Measurements from ENCODE around the gene DYRK2. TPM values are rescaled to one million over a fixed set of nuclear protein-coding genes. Genes with fewer than 3 reads are reported as not detected.

The DYRK2 gene
- total RNA-seq, 1 donor = 20.7 TPM

DNA sequence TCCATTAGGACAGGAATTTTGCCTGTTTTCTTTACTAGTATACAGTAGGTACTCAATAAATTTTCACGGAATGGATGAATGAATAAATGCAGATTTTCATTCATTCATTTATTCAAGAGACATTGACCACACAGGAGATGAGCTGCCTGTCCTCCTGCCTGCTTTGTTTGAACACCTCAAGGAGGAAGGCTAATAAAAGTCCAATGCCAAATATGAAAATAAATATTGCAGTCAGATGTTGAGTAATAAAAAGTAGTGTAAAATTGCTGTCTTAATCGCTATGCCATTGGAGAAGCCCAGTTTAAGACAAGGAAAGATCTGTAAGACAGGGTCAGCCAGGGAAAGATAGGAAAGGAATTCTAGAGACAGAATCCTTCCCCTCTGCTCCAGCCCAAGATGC lies 47.4 kb downstream of the DYRK2 start:
- no peak overlapping the region for H3K4me3 ChIP-seq (ENCODE audit: low read depth, low read length)
- TF ChIP-seq, protein P1, sequence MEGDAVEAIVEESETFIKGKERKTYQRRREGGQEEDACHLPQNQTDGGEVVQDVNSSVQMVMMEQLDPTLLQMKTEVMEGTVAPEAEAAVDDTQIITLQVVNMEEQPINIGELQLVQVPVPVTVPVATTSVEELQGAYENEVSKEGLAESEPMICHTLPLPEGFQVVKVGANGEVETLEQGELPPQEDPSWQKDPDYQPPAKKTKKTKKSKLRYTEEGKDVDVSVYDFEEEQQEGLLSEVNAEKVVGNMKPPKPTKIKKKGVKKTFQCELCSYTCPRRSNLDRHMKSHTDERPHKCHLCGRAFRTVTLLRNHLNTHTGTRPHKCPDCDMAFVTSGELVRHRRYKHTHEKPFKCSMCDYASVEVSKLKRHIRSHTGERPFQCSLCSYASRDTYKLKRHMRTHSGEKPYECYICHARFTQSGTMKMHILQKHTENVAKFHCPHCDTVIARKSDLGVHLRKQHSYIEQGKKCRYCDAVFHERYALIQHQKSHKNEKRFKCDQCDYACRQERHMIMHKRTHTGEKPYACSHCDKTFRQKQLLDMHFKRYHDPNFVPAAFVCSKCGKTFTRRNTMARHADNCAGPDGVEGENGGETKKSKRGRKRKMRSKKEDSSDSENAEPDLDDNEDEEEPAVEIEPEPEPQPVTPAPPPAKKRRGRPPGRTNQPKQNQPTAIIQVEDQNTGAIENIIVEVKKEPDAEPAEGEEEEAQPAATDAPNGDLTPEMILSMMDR (IDR thresholded peaks at IDR 0.05; ENCODE audit: insufficient read depth, low read depth, low read length) = no peak
- no peak for DNase-seq (ENCODE audit: low read depth)

DNA sequence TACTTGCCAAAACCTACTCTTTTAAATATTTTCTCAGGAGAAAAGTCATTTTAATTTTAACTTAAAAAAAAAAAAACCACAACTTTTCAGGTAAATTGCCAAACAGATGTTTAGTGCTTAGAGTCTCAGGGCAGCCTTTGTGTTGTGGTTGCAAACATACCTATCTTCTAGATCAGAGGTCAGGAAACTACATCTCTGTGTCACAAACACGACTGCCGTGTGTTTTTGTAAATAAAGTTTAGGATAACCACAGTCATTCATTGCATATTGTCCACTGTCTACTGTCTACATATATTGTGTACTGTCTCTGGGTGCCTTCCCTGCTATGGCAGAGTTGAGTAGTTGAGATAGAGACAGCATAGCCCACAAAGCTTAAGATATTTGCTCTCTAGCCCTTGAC lies 48.9 kb downstream of the DYRK2 start:
- TF ChIP-seq, protein P1 (IDR thresholded peaks at IDR 0.05; ENCODE audit: insufficient read depth, low read depth, low read length) = no peak
- DNase-seq (ENCODE audit: low read depth) = no peak
- H3K4me3 ChIP-seq (ENCODE audit: low read depth, low read length) = no peak overlapping the region

DNA sequence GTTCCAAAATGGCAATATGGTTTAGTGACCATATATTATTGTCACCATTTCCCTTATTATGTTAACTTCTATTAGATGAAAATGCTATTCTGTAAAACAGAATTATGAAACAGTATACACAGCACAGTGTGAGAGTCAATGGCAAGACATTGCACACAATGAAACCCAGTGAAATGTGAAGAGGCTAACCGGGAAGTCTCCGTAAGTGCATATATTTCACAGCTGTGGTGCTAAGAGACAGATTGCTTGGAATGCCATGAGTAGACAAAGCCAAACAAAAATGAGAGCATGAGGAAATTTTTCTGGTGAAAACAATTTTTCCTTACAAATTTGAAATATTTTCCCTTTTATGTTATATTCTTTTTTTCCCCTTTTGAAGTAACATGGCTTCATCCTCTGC lies 49.4 kb downstream of the DYRK2 start:
- TF ChIP-seq, protein P1 (IDR thresholded peaks at IDR 0.05; ENCODE audit: insufficient read depth, low read depth, low read length) = no peak
- no peak for DNase-seq (ENCODE audit: low read depth)
- no peak overlapping the region for H3K4me3 ChIP-seq (ENCODE audit: low read depth, low read length)

DNA sequence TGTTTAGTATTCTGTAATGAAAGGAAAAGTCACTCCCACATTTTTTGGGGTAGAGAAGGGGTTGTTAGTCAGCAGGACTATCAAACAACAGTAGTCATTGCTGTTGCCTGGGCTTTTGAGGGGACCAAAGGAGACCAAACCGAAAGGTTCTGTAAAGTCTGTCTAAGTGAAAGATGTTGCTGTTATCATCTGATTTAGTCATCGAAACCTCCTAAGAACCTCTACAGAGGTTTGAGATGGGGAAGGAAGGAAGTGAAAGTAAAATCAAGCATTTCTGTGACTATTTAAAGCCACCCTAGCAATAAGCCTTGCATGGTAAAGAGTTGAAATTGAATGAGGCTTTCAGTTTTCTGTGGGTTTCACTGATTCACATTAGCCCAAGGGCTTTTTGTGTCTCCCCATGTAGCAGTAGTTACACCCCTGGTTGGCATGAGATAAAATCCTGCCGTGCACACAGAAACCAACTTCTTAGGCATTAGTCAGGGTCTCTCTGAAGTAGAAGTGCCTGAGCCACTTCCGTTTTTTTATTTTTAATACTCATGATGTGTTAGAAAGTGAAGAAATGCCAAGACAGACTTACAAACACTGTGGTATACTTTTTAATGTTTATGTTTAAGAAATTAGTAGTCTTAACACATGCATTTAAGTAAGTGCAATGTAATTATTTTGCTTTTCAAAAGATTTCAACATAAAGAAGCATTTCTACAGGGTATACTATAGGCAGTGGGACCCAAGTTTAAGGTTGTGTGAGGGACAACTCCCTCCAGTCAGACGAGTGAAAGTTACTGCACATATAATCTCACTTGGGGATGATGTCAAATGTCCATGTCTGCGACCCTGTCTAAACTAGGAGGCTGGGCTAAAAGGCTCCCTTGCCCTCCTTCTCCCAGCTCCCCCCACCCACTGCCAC lies 50.4 kb downstream of the DYRK2 start:
- TF ChIP-seq, protein P1 (IDR thresholded peaks at IDR 0.05; ENCODE audit: insufficient read depth, low read depth, low read length) = no peak
- H3K4me3 ChIP-seq (ENCODE audit: low read depth, low read length) = peak overlapping the region; percentile 19
- peak; percentile 37 for DNase-seq (ENCODE audit: low read depth)

DNA sequence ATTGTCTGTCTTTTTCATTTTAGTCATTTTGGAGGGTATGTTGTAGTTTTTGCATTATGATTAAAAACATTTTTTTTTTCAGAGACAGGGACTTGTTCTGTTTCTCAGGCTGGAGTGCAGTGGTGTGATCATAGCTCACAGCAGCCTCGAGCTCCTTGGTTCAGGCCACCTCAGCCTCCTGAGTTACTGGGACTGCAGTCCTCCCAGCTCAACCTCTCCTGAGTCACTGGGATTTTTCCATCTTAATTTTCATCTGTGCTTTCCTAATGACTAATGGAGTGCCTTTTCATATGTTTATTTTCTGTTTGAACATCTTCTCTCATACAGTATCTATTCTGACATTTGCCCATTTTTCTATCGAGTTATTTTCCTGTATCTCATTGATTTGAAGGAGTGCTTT lies 52.6 kb downstream of the DYRK2 start:
- TF ChIP-seq, protein P1 (IDR thresholded peaks at IDR 0.05; ENCODE audit: insufficient read depth, low read depth, low read length) = no peak
- no peak overlapping the region for H3K4me3 ChIP-seq (ENCODE audit: low read depth, low read length)
- no peak for DNase-seq (ENCODE audit: low read depth)

DNA sequence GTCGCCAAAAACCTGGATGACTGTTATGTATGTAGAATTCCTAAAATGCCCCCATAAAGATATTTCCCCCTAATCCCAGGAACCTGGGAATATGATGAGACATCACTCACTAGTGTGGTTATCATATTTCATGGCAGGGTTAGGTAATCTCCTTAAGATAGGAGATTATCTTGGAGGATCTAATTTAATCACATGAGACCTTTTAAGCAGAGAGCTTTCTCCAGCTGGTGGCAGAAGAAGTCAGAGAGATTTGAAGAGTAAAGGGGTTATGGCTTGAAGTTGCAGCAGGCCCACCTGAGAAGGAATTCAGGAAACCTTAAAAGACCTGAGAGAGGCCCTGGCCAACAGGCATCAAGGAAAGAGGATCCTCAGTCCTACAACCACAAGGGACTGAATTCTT lies 53.6 kb downstream of the DYRK2 start:
- TF ChIP-seq, protein P1 (IDR thresholded peaks at IDR 0.05; ENCODE audit: insufficient read depth, low read depth, low read length) = no peak
- no peak for DNase-seq (ENCODE audit: low read depth)
- H3K4me3 ChIP-seq (ENCODE audit: low read depth, low read length) = no peak overlapping the region
